ENCODE measurements around the gene DNM1. TPM values are rescaled to one million over a fixed set of nuclear protein-coding genes. Genes with fewer than 3 reads are reported as not detected.
A peak's percentile ranks its signal among the peaks of the same experiment; 100 is the strongest.

Gene DNM1
- total RNA-seq, 1 donor = 3.6 TPM

DNA sequence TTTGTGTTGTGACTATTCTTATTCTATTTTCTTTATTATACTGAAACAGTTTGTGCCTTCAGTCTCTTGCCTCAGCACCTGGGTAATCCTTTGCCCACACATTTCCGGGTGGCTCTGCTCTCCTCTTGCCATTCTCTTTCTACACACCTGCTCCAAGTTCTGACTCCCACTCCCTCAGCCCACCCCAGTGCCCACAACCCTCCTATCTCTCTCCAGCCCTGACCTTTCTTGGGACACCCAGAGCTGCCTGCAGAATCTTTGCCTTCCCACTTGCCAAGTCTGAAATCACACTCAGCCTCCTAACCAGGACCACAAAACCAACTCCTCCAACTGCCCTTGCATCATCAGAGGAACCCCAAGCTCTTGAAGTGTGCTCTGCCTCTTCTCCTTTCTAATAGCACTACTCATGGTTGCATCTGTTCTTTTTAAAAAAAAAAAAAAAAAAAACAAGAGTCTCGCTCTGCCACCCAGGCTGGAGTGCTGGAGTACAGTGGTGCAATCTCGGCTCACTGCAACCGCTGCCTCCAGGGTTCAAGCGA lies 77.0 kb downstream of the DNM1 start:
- H3K79me2 ChIP-seq (ENCODE audit: insufficient read depth, low read length) = peaks cover 27% of the 10 kb centered on the region
- H3K4me1 ChIP-seq (ENCODE audit: insufficient read depth, low read length) = peaks cover 10% of the 10 kb centered on the region
- H3K4me2 ChIP-seq (ENCODE audit: insufficient read depth, low read length) = no peak overlapping the region
- H3K27me3 ChIP-seq (ENCODE audit: insufficient read depth, low read length) = no peaks in the 10 kb centered on the region
- no peak overlapping the region for H3K27ac ChIP-seq (ENCODE audit: low read depth, low read length)
- DNase-seq (ENCODE audit: insufficient read length, low spot score, missing footprints) = no peak
- TF ChIP-seq, protein P1, sequence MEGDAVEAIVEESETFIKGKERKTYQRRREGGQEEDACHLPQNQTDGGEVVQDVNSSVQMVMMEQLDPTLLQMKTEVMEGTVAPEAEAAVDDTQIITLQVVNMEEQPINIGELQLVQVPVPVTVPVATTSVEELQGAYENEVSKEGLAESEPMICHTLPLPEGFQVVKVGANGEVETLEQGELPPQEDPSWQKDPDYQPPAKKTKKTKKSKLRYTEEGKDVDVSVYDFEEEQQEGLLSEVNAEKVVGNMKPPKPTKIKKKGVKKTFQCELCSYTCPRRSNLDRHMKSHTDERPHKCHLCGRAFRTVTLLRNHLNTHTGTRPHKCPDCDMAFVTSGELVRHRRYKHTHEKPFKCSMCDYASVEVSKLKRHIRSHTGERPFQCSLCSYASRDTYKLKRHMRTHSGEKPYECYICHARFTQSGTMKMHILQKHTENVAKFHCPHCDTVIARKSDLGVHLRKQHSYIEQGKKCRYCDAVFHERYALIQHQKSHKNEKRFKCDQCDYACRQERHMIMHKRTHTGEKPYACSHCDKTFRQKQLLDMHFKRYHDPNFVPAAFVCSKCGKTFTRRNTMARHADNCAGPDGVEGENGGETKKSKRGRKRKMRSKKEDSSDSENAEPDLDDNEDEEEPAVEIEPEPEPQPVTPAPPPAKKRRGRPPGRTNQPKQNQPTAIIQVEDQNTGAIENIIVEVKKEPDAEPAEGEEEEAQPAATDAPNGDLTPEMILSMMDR (IDR thresholded peaks at IDR 0.05; ENCODE audit: extremely low read depth, low read depth, low read length) = no peak
- no peak overlapping the region for H2AFZ ChIP-seq (ENCODE audit: low read length)
- H4K20me1 ChIP-seq (ENCODE audit: insufficient read depth, low read length) = peaks cover 2% of the 10 kb centered on the region
- H3K4me3 ChIP-seq (ENCODE audit: insufficient read depth, low read length) = no peak overlapping the region
- no peaks in the 10 kb centered on the region for H3K9me3 ChIP-seq (ENCODE audit: low read depth, low read length)
- peaks cover 4% of the 10 kb centered on the region for H3K36me3 ChIP-seq (ENCODE audit: insufficient read depth, low read length)

GRCh38 chr9:128282500-128282899 lies 79.3 kb downstream of the DNM1 start:
- Histone ChIP-seq H3K4me1 (ENCODE audit: insufficient read depth, low read length) (peaks cover 2% of the 10 kb centered on the region), H3K27ac (ENCODE audit: low read depth, low read length) (peak overlapping the region; percentile 17), H3K9me3 (ENCODE audit: low read depth, low read length) (no peaks in the 10 kb centered on the region), H4K20me1 (ENCODE audit: insufficient read depth, low read length) (peaks cover under 1% of the 10 kb centered on the region), H3K27me3 (ENCODE audit: insufficient read depth, low read length) (no peaks in the 10 kb centered on the region), H2AFZ (ENCODE audit: low read length) (no peak overlapping the region), H3K4me3 (ENCODE audit: insufficient read depth, low read length) (no peak overlapping the region), H3K36me3 (ENCODE audit: insufficient read depth, low read length) (peaks cover 17% of the 10 kb centered on the region), H3K79me2 (ENCODE audit: insufficient read depth, low read length) (peaks cover 8% of the 10 kb centered on the region), H3K4me2 (ENCODE audit: insufficient read depth, low read length) (peak overlapping the region; percentile 27)
- peak; percentile 93 for DNase-seq (ENCODE audit: insufficient read length, low spot score, missing footprints)
- TF ChIP-seq, protein P1 (IDR thresholded peaks at IDR 0.05; ENCODE audit: extremely low read depth, low read depth, low read length) = no peak

DNA sequence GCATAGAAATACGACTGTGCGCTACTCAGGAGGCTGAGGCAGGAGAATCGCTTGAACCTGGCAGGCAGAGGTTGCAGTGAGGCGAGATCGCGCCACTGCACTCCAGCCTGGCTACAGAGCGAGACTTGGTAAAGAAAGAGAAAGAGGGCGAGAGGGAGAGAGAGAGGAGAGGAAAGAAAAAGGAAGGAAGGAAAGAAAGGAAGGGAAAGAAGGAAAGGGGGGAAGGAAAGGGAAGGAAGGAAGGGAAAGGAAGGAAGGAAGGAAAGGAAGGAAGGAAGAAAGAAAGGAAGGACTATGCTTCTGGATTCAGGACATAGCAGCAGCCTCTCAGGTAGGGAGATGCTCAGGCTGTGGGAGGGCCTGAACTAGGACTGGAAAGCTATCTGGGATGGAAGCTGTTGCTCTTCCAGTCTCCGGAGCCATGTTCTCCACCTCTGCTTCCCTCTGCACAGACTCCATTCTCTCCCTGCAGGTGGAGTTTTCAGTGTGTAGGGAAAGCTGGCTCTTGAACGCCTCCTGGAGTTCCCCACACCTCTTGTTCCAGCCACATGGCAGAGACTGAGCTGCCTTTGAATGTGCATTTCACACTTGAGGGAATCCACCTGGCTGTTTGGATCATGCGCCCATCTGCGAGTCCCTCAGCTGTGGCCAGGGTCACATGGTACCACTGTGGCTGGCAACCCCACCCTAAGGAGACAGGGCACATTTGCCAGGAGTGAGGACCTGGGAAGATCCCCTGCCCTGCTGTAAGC lies 82.0 kb downstream of the DNM1 start:
- Histone ChIP-seq H3K4me2 (ENCODE audit: insufficient read depth, low read length) (no peak overlapping the region), H3K27ac (ENCODE audit: low read depth, low read length) (no peak overlapping the region), H3K4me3 (ENCODE audit: insufficient read depth, low read length) (no peak overlapping the region), H3K4me1 (ENCODE audit: insufficient read depth, low read length) (no peaks in the 10 kb centered on the region), H2AFZ (ENCODE audit: low read length) (no peak overlapping the region), H3K9me3 (ENCODE audit: low read depth, low read length) (no peaks in the 10 kb centered on the region), H3K36me3 (ENCODE audit: insufficient read depth, low read length) (peaks cover 23% of the 10 kb centered on the region), H3K79me2 (ENCODE audit: insufficient read depth, low read length) (no peaks in the 10 kb centered on the region), H4K20me1 (ENCODE audit: insufficient read depth, low read length) (peaks cover 3% of the 10 kb centered on the region), H3K27me3 (ENCODE audit: insufficient read depth, low read length) (no peaks in the 10 kb centered on the region)
- DNase-seq (ENCODE audit: insufficient read length, low spot score, missing footprints) = no peak
- TF ChIP-seq, protein P1 (IDR thresholded peaks at IDR 0.05; ENCODE audit: extremely low read depth, low read depth, low read length) = no peak

DNA sequence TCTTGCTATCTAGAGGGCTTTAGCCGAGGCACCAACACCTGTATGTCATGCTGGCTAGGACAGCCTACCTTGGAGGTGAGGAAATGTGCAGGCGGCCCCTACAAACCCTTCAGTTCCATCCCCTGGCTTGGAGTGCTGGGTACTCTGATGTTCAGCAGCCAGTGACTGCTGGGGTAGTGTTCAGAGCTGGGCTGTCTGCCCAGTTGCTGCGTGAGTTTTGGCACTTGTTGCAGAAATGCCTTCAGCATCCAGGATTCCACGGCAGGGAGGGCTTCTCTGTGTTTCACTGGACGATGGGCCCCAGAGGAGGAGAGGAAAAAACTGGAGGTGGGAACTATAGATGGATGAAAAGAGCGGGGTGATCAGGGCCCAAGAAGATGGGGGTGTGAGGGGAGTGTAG lies 83.3 kb downstream of the DNM1 start:
- Histone ChIP-seq H3K79me2 (ENCODE audit: insufficient read depth, low read length) (no peaks in the 10 kb centered on the region), H3K9me3 (ENCODE audit: low read depth, low read length) (no peaks in the 10 kb centered on the region), H3K4me1 (ENCODE audit: insufficient read depth, low read length) (no peaks in the 10 kb centered on the region), H4K20me1 (ENCODE audit: insufficient read depth, low read length) (peaks cover 3% of the 10 kb centered on the region), H3K27ac (ENCODE audit: low read depth, low read length) (no peak overlapping the region), H2AFZ (ENCODE audit: low read length) (no peak overlapping the region), H3K4me3 (ENCODE audit: insufficient read depth, low read length) (no peak overlapping the region), H3K27me3 (ENCODE audit: insufficient read depth, low read length) (no peaks in the 10 kb centered on the region), H3K4me2 (ENCODE audit: insufficient read depth, low read length) (no peak overlapping the region), H3K36me3 (ENCODE audit: insufficient read depth, low read length) (peaks cover 23% of the 10 kb centered on the region)
- TF ChIP-seq, protein P1 (IDR thresholded peaks at IDR 0.05; ENCODE audit: extremely low read depth, low read depth, low read length) = no peak
- no peak for DNase-seq (ENCODE audit: insufficient read length, low spot score, missing footprints)
